H1 (cell line): Measurements from ENCODE around the gene SYNE4. TPM values are rescaled to one million over a fixed set of nuclear protein-coding genes. Genes with fewer than 3 reads are reported as not detected.

ENCODE experiments used
- CEBPB ChIP-seq: IDR thresholded peaks from 2 replicates; pipeline ENCODE4 v1.6.1; 2012; ENCODE audit warnings: low read depth, low read length
- CTBP2 ChIP-seq: IDR thresholded peaks from 2 replicates; pipeline ENCODE4 v1.7.0; 2011; ENCODE audit warnings: borderline replicate concordance, mild to moderate bottlenecking, moderate library complexity, mixed read lengths, low read length; ENCODE audit not compliant: insufficient read depth, insufficient read length
- HDAC2 ChIP-seq, 2 experiments: fragments of 300-600 bp in 1 of 2; sonication (generic) in 1 of 2; IDR thresholded peaks; 2 replicates each; pipeline ENCODE4 v1.6.1; 2011 to 2012; ENCODE audit warnings: low read depth in 2 of 2, low read length in 2 of 2, mild to moderate bottlenecking in 2 of 2, moderate library complexity in 2 of 2, borderline replicate concordance in 1 of 2, inconsistent platforms in 1 of 2
- POLR2A ChIP-seq, 2 experiments: IDR thresholded peaks; 1 replicate in 1 of 2; 2 replicates in 1 of 2; pipeline ENCODE4 v1.6.1; 2011; ENCODE audit warnings: low read depth in 2 of 2, low read length in 2 of 2, mild to moderate bottlenecking in 2 of 2; ENCODE audit errors: control extremely low read depth in 1 of 2
- ZNF274 ChIP-seq: IDR thresholded peaks from 2 replicates; pipeline ENCODE4 v1.7.0; 2012; ENCODE audit warnings: low read length, borderline replicate concordance; ENCODE audit errors: extremely low read depth
- polyA plus RNA-seq, 7 experiments: library from polyadenylated mRNA; depleted of rRNA in 3 of 7; stranded (reverse) in 5 of 7; unstranded in 2 of 7; fragments of >200 nt in 5 of 7; fragments of 200-250 nt in 2 of 7; gene quantifications; 1 replicate in 5 of 7; 2 replicates in 1 of 7; 4 replicates in 1 of 7; pipeline versions ENCODE4 v1.2.1 to v1.2.3, GENCODE V29; 2011 to 2013; ENCODE audit warnings: missing spikeins in 2 of 7, mixed read lengths in 2 of 7
- total RNA-seq: library from RNA; stranded (reverse); fragmentation: NEBNext Ultra II Directional; extraction: Animal tissue kit (Norgen Biotek cat#: 25700); gene quantifications from 2 replicates; pipeline ENCODE4 v1.2.1, GENCODE V29; 2021

The SYNE4 gene
- total and polyA plus RNA-seq, 2 of the 8 experiments (the other 6 are each of a cell fraction or from before 2014, with no cell fraction given) = 20.8 to 22.6 TPM

GRCh38 chr19:36046443-36047050 is 37.9 kb upstream of the SYNE4 start (continued):
- TF ChIP-seq CTBP2 = no peak
- TF ChIP-seq CEBPB = no peak
- TF ChIP-seq HDAC2 (IDR thresholded peaks at IDR 0.05; ENCODE audit: borderline replicate concordance in 1 of 2, low read depth in 2 of 2, low read length in 2 of 2) = no peak
- TF ChIP-seq POLR2A (IDR thresholded peaks at IDR 0.05; ENCODE audit: control extremely low read depth in 1 of 2, low read depth in 2 of 2, low read length in 2 of 2) = no peak
- TF ChIP-seq ZNF274 = no peak
